Stimulated activated naive CD8-positive, alpha-beta T cell treated with anti-CD3 and anti-CD28 coated beads, Interleukin-15, amount 100 ng/mL, for 72 hours (primary cell): Measurements from ENCODE around the gene ZNF428.
"Not testable (repeated sequence)": the region's sequence is repeated elsewhere in the genome, so short reads cannot be mapped to it uniquely, and the experiment has no call there.

ENCODE experiments used
- ATAC-seq: fragments of 150-1000 bp; cut with Tn5 transposase; 2 replicates; pipeline ENCODE4 v1.10.0; 2021; ENCODE audit warnings: mild to moderate bottlenecking, moderate library complexity
- DNase-seq, 2 donors: peaks; one replicate each; pipeline ENCODE4 v3.0.0; 2021 to 2022
- H3K27ac Mint-ChIP-seq, 2 donors: one replicate each; pipeline ENCODE4 v1.8.0; 2022; ENCODE audit warnings: mild to moderate bottlenecking in 2 of 2, mixed read lengths in 2 of 2, moderate library complexity in 2 of 2
- H3K27me3 Mint-ChIP-seq: one replicate; pipeline ENCODE4 v1.8.0; 2022; ENCODE audit warnings: mixed read lengths
- H3K4me1 Mint-ChIP-seq: one replicate; pipeline ENCODE4 v1.8.0; 2022; ENCODE audit warnings: mild to moderate bottlenecking, mixed read lengths
- H3K4me3 Mint-ChIP-seq, 2 donors: one replicate each; pipeline ENCODE4 v1.8.0; 2022; ENCODE audit warnings: mild to moderate bottlenecking in 2 of 2, mixed read lengths in 2 of 2, moderate library complexity in 1 of 2
- H3K9me3 Mint-ChIP-seq, 2 donors: one replicate each; pipeline ENCODE4 v1.8.0; 2022; ENCODE audit warnings: mixed read lengths in 2 of 2

The ZNF428 gene

DNA sequence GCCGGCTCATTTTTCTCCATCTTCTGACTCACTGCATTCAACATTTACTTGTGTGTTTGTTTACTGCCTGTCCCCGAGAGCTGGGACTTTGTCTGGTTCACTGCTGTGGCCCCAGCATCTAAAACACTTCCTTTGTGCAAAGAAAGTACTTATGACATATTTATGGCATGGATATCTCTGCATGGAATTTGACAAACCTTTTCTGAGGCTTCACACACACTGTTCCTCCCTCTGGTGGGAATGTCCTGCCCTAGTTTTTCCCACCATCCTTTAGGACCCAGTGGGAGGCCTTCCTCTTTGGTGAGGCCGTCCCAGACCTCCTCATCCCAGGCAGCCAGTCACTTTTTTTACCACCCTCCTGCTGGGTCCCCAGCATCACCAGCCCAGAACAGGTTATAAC is 8.9 kb downstream of the ZNF428 start:
- Mint-ChIP-seq H3K27me3 (no peaks in the 10 kb centered on the region), H3K4me3 (no peak overlapping the region), H3K9me3 (no peaks in the 10 kb centered on the region), H3K4me1 (peaks cover 25% of the 10 kb centered on the region), H3K27ac (peak overlapping the region; percentile 59 to 83)
- ATAC-seq: no peak
- DNase-seq: no peak

DNA sequence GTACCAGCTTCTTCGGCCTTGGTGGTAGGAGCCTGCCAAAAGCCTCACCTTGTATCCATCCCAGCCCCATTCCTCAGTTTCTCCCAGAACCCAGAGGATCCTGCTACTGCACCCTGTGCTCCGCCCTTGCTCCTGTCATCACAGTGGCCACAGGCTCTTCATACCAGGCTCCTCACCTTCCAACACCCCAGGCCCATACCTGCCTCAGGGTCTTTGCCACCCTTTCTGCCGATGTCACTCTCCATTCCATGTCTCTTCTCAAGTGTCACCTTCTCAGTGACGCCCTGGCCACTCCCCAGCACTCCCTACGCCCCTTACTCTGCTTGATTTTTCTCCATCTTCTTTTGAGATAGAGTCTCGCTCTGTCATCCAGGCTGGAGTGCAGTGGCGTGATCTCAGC is 9.6 kb downstream of the ZNF428 start:
- Mint-ChIP-seq H3K4me1 (peaks cover 25% of the 10 kb centered on the region), H3K27ac (peak overlapping the region in 1 of 2 donors; percentile 28), H3K9me3 (no peaks in the 10 kb centered on the region), H3K4me3 (no peak overlapping the region), H3K27me3 (no peaks in the 10 kb centered on the region)
- ATAC-seq: no peak
- DNase-seq: no peak

GRCh38 chr19:43607238-43608205 is 11.9 kb downstream of the ZNF428 start:
- Mint-ChIP-seq H3K9me3 (no peaks in the 10 kb centered on the region), H3K4me1 (peaks cover 25% of the 10 kb centered on the region), H3K27me3 (no peaks in the 10 kb centered on the region), H3K27ac (peak overlapping the region; percentile 6 to 91), H3K4me3 (peak overlapping the region in 1 of 2 donors; percentile 14)
- ATAC-seq: peak; percentile 62
- DNase-seq: no peak

- H3K27me3 Mint-ChIP-seq: no peaks in the 10 kb centered on the region
- H3K4me3 Mint-ChIP-seq: no peak overlapping the region
- H3K27ac Mint-ChIP-seq: no peak overlapping the region
- peaks cover 25% of the 10 kb centered on the region for H3K4me1 Mint-ChIP-seq
- ATAC-seq (no peak), DNase-seq (no peak)
- no peaks in the 10 kb centered on the region for H3K9me3 Mint-ChIP-seq
Measured at GRCh38 chr19:43606569-43607229, 12.7 kb downstream of the ZNF428 start.

GRCh38 chr19:43605875-43606568 is 13.4 kb downstream of the ZNF428 start:
- H3K4me1 Mint-ChIP-seq: peaks cover 25% of the 10 kb centered on the region
- ATAC-seq (no peak), DNase-seq (no peak)
- H3K9me3 Mint-ChIP-seq: no peaks in the 10 kb centered on the region
- H3K27me3 Mint-ChIP-seq: no peaks in the 10 kb centered on the region
- peak overlapping the region in 1 of 2 donors; percentile 81 for H3K27ac Mint-ChIP-seq
- no peak overlapping the region for H3K4me3 Mint-ChIP-seq

- not testable (repeated sequence) for H3K9me3 Mint-ChIP-seq, H3K27ac Mint-ChIP-seq, ATAC-seq, H3K4me3 Mint-ChIP-seq, DNase-seq, H3K27me3 Mint-ChIP-seq
- H3K4me1 Mint-ChIP-seq: peaks cover 33% of the 10 kb centered on the region
Measured at GRCh38 chr19:43600326-43600725, 19.1 kb downstream of the ZNF428 start.

GRCh38 chr19:43599635-43600295 is 19.7 kb downstream of the ZNF428 start:
- no peaks in the 10 kb centered on the region for H3K27me3 Mint-ChIP-seq
- DNase-seq: no peak
- H3K27ac Mint-ChIP-seq: peak overlapping the region; percentile 11 to 27
- H3K4me1 Mint-ChIP-seq: peaks cover 33% of the 10 kb centered on the region
- H3K9me3 Mint-ChIP-seq: no peaks in the 10 kb centered on the region
- H3K4me3 Mint-ChIP-seq: no peak overlapping the region
- no peak for ATAC-seq

DNA sequence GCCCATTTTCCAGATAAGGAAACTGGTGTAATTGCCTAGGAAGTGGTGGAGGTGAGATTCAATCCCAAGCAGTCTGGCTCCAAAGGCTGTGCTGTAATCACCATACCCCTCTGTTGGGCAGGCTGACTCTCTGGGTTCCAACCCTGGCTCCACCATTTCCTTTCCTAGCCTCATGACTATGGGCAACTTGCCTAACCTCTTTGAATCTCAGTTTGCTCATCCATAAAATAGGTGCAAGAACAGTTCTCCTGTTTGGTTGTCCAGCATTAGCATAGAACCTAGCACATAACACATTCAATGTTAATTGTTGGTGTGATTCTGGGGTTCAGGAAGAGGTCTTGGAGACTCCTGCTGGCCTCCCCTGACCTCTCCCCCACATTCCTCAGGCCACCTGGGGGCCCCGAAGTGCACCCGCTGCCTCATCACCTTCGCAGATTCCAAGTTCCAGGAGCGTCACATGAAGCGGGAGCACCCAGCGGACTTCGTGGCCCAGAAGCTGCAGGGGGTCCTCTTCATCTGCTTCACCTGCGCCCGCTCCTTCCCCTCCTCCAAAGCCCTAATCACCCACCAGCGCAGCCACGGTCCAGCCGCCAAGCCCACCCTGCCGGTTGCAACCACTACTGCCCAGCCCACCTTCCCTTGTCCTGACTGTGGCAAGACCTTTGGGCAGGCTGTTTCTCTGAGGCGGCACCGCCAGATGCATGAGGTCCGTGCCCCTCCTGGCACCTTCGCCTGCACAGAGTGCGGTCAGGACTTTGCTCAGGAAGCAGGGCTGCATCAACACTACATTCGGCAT is 20.8 kb downstream of the ZNF428 start:
- ATAC-seq (no peak), DNase-seq (no peak)
- Mint-ChIP-seq H3K27me3 (no peaks in the 10 kb centered on the region), H3K4me3 (no peak overlapping the region), H3K27ac (peak overlapping the region; percentile 13 to 67), H3K9me3 (no peaks in the 10 kb centered on the region), H3K4me1 (peaks cover 43% of the 10 kb centered on the region)

DNA sequence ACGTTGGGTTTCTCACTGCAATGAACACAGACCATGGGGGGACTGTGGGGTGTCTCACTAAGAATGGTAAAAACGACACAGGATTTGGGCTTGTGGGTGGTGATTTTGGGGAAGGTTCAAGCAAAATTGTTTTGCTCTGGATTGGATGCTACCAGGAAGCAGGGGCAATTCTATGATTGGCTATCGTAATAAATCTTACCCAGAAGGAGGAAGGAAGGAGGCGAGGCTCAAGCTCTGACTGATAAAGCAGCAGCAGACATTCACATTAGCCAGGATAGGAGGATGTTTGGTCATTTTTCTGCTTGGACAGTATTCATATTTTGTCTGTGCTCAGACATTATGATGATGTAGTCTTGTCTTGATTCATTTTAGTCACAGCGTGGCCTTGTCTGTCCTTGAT is 21.6 kb downstream of the ZNF428 start:
- Mint-ChIP-seq H3K4me3 (peak overlapping the region; percentile 92 to 98), H3K4me1 (peaks cover 51% of the 10 kb centered on the region), H3K9me3 (no peaks in the 10 kb centered on the region), H3K27ac (peak overlapping the region; percentile 66 to 100), H3K27me3 (no peaks in the 10 kb centered on the region)
- DNase-seq: no peak
- no peak for ATAC-seq

- no peak for DNase-seq
- Mint-ChIP-seq H3K27me3 (no peaks in the 10 kb centered on the region), H3K27ac (peak overlapping the region; percentile 99 to 100), H3K9me3 (no peaks in the 10 kb centered on the region), H3K4me3 (peak overlapping the region; percentile 92 to 98), H3K4me1 (peaks cover 56% of the 10 kb centered on the region)
- ATAC-seq: no peak
Measured at GRCh38 chr19:43596842-43597461, 22.5 kb downstream of the ZNF428 start.

- peaks cover 58% of the 10 kb centered on the region for H3K4me1 Mint-ChIP-seq
- H3K27me3 Mint-ChIP-seq: no peaks in the 10 kb centered on the region
- DNase-seq: peak; percentile 100
Measured at GRCh38 chr19:43595999-43596841, 23.2 kb downstream of the ZNF428 start, which contains the start of the genes IRGQ and ZNF576. Gene IRGQ (minus strand): TSS chr19:43596134. CDS start chr19:43595338, 796 bp downstream. Gene ZNF576 (plus strand): TSS chr19:43596595. CDS start chr19:43597109, 514 bp downstream.

GRCh38 chr19:43595605-43595998 is 23.8 kb downstream of the ZNF428 start:
- Mint-ChIP-seq H3K27me3 (no peaks in the 10 kb centered on the region), H3K4me3 (peak overlapping the region; percentile 92 to 98), H3K27ac (peak overlapping the region; percentile 99 to 100), H3K4me1 (peaks cover 64% of the 10 kb centered on the region), H3K9me3 (no peaks in the 10 kb centered on the region)
- ATAC-seq: peak; percentile 44
- DNase-seq: no peak

More at GRCh38 chr19:43595999-43596841, 23.2 kb downstream of the ZNF428 start, which contains the start of the genes IRGQ and ZNF576:
- peak; percentile 85 for ATAC-seq
- H3K9me3 Mint-ChIP-seq: no peaks in the 10 kb centered on the region
- peak within 1 kb of the TSS; percentile 92 to 98 for H3K4me3 Mint-ChIP-seq
- H3K27ac Mint-ChIP-seq: peak within 1 kb of the TSS; percentile 99 to 100
